ENCODE results near the gene RFX2.

DNA sequence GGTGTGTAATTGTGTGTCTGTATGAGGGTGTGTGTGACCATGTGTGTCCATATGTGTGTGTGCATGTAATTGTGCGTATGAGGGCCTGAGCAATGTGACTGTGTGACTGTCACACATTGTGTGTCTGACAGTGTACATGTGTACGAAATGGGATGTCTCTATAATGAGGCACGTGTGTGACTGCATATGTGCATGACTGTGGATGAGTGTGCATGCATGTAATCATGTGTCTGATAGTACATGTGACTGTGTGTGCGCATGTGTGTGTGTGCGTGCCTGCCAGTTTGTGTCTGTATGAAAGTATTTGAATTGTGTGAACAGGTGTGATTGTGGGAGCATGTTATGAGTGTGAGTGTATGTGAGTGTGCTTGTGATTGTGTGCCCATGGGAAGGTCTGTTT is 22.9 kb upstream of the RFX2 start:
- TF ChIP-seq, protein P1, sequence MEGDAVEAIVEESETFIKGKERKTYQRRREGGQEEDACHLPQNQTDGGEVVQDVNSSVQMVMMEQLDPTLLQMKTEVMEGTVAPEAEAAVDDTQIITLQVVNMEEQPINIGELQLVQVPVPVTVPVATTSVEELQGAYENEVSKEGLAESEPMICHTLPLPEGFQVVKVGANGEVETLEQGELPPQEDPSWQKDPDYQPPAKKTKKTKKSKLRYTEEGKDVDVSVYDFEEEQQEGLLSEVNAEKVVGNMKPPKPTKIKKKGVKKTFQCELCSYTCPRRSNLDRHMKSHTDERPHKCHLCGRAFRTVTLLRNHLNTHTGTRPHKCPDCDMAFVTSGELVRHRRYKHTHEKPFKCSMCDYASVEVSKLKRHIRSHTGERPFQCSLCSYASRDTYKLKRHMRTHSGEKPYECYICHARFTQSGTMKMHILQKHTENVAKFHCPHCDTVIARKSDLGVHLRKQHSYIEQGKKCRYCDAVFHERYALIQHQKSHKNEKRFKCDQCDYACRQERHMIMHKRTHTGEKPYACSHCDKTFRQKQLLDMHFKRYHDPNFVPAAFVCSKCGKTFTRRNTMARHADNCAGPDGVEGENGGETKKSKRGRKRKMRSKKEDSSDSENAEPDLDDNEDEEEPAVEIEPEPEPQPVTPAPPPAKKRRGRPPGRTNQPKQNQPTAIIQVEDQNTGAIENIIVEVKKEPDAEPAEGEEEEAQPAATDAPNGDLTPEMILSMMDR (IDR thresholded peaks at IDR 0.05): no peak
- no peak for TF ChIP-seq ZFX (IDR thresholded peaks at IDR 0.05; ENCODE audit: borderline replicate concordance)

Measured in 22Rv1 (cell line).